Activated B cell treated with CpG ODN at 0.5 μM for 24 hours (primary cell): Measurements from ENCODE around the gene ARPC5L. TPM values are rescaled to one million over a fixed set of nuclear protein-coding genes. Genes with fewer than 3 reads are reported as not detected.
"Not testable (repeated sequence)": the region's sequence is repeated elsewhere in the genome, so short reads cannot be mapped to it uniquely, and the experiment has no call there.

Experiments
- ATAC-seq: fragments of 200-7000 bp; cut with Tn5 transposase; one replicate; pipeline ENCODE4 v1.10.0; 2021; ENCODE audit warnings: low read depth, mild to moderate bottlenecking, moderate library complexity
- CTCF ChIA-PET: fragments of 350-600 bp; sonication (Branson Sonifier 250); formaldehyde crosslinking; loops from one replicate; lab custom pipeline; 2021; ENCODE audit warnings: antibody characterized with exemption; lab: Charles Lee
- POLR2A ChIA-PET: fragments of 350-600 bp; sonication (Branson Sonifier 250); formaldehyde crosslinking; loops from one replicate; lab custom pipeline; 2021; ENCODE audit warnings: antibody characterized with exemption; lab: Charles Lee
- DNase-seq: peaks from one replicate; pipeline ENCODE4 v3.0.0; 2022
- H3K27ac Mint-ChIP-seq: one replicate; pipeline ENCODE4 v1.8.0; 2020; ENCODE audit warnings: mixed read lengths
- H3K27me3 Mint-ChIP-seq: one replicate; pipeline ENCODE4 v1.8.0; 2021; ENCODE audit warnings: mixed read lengths
- H3K36me3 Mint-ChIP-seq: one replicate; pipeline ENCODE4 v1.8.0; 2021; ENCODE audit warnings: low read depth, mixed read lengths
- H3K4me1 Mint-ChIP-seq: one replicate; pipeline ENCODE4 v1.8.0; 2021; ENCODE audit warnings: mixed read lengths
- H3K4me3 Mint-ChIP-seq: one replicate; pipeline ENCODE4 v1.8.0; 2020; ENCODE audit warnings: mild to moderate bottlenecking, mixed read lengths
- H3K9me3 Mint-ChIP-seq: one replicate; pipeline ENCODE4 v1.8.0; 2020; ENCODE audit warnings: mixed read lengths
- CTCF ChIP-seq: fragments of 200-600 bp; IDR thresholded peaks from one replicate; pipeline ENCODE4 v1.8.0; 2022; ENCODE audit warnings: antibody characterized with exemption, mild to moderate bottlenecking
- intact Hi-C: fragments of 100-400 bp; cut with micrococcal nuclease; formaldehyde crosslinking; loops from one replicate; pipeline ENCODE4 v1.15.1; 2024
- total RNA-seq: library from RNA; stranded (reverse); gene quantifications from 2 replicates; pipeline ENCODE4 v1.2.3, GENCODE V29; 2022

The ARPC5L gene
- total RNA-seq, 1 donor from 2014 or later: 93.1 TPM

GRCh38 chr9:124911766-124912165 lies 49.8 kb downstream of the ARPC5L start:
- Mint-ChIP-seq H3K27ac (no peak overlapping the region), H3K9me3 (no peaks in the 10 kb centered on the region), H3K4me1 (no peaks in the 10 kb centered on the region), H3K4me3 (no peak overlapping the region), H3K36me3 (peaks cover 52% of the 10 kb centered on the region), H3K27me3 (no peaks in the 10 kb centered on the region)
- CTCF ChIA-PET: interaction anchor here (0.6 kb wide), 1 partner anchor 1770 kb away, joined by 3 read pairs; no protein-coding TSS in a partner anchor
- intact Hi-C loops: no loop called here
- POLR2A ChIA-PET: no interaction called here
- no peak for ATAC-seq
- TF ChIP-seq CTCF: no peak
- no peak for DNase-seq

GRCh38 chr9:124913378-124913777 lies 51.4 kb downstream of the ARPC5L start:
- DNase-seq (no peak), ATAC-seq (no peak)
- no peak overlapping the region for H3K27ac Mint-ChIP-seq
- TF ChIP-seq CTCF: no peak
- no peak overlapping the region for H3K4me3 Mint-ChIP-seq
- ChIA-PET POLR2A (no interaction called here), CTCF (no interaction called here)
- H3K36me3 Mint-ChIP-seq: peaks cover 47% of the 10 kb centered on the region
- H3K4me1 Mint-ChIP-seq: no peaks in the 10 kb centered on the region
- no peaks in the 10 kb centered on the region for H3K9me3 Mint-ChIP-seq
- H3K27me3 Mint-ChIP-seq: no peaks in the 10 kb centered on the region
- intact Hi-C loops: no loop called here

- Mint-ChIP-seq H3K36me3 (peaks cover 55% of the 10 kb centered on the region), H3K4me1 (no peaks in the 10 kb centered on the region), H3K9me3 (no peaks in the 10 kb centered on the region), H3K27me3 (no peaks in the 10 kb centered on the region), H3K4me3 (no peak overlapping the region), H3K27ac (no peak overlapping the region)
- ChIA-PET POLR2A (no interaction called here), CTCF (no interaction called here)
- ATAC-seq (no peak), DNase-seq (no peak)
- TF ChIP-seq CTCF: no peak
- intact Hi-C loops: no loop called here
Measured at GRCh38 chr9:124914753-124915405, 52.9 kb downstream of the ARPC5L start.

GRCh38 chr9:124920394-124920793 lies 58.5 kb downstream of the ARPC5L start:
- CTCF ChIA-PET, intact Hi-C loops, DNase-seq, H3K4me3 Mint-ChIP-seq, H3K4me1 Mint-ChIP-seq, ATAC-seq, H3K27ac Mint-ChIP-seq, H3K27me3 Mint-ChIP-seq, H3K9me3 Mint-ChIP-seq: not testable (repeated sequence)
- POLR2A ChIA-PET: interaction anchor here (0.7 kb wide), 1 partner anchor 836 kb away, joined by 6 read pairs; no protein-coding TSS in a partner anchor
- H3K36me3 Mint-ChIP-seq: peaks cover 49% of the 10 kb centered on the region

Other genes starting within 250 kb of the ARPC5L start
- gene NR6A1, start 90.8 kb upstream of the ARPC5L start, total RNA-seq: 2.3 and 3.1 TPM in 2 replicates
- gene OLFML2A, start 85.0 kb upstream of the ARPC5L start, total RNA-seq: 0.73 and 0.78 TPM in 2 replicates
- gene WDR38, start 8.7 kb upstream of the ARPC5L start, total RNA-seq: not detected in 2 replicates
- 2,037 and 2,426 TPM in 2 replicates for gene RPL35, start 173 bp upstream of the ARPC5L start, total RNA-seq
- 11.8 and 14.0 TPM in 2 replicates for gene GOLGA1, start 79.0 kb downstream of the ARPC5L start, total RNA-seq